Activated CD4-positive, CD25-positive, alpha-beta regulatory T cell treated with anti-CD3 and anti-CD28 coated beads, Interleukin-2, amount 50 U/mL, for 72 hours (primary cell): ENCODE results near the gene TAF1B.
"Not testable (repeated sequence)": the region's sequence is repeated elsewhere in the genome, so short reads cannot be mapped to it uniquely, and the experiment has no call there.

Experiments used
- DNase-seq: peaks from one replicate; pipeline ENCODE4 v3.0.0; 2021

The TAF1B gene

DNA sequence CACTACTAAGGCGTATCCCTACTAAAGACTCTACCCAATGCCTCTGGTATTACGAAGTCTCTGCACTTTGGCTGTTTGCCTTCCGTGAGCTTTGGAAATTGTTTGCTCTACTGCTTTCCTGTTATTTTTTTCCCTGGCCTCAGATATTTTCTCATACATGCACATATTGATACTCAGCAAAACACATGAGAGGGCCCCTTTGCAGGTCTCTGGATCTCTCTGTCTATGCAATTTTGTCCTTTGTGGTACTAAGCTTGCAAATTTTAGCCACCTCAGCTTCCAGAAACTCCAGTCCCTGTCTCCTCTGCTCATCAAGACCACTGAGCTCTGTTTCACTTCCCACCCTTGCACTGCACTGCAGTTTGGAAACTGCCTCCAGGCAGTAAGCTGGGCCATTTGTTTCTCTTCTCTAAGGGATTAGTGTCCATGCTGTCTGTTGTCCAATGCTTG, 46.6 kb downstream of the TAF1B start:
- DNase-seq = no peak

GRCh38 chr2:9892236-9892635, 49.0 kb downstream of the TAF1B start:
- DNase-seq = no peak

- DNase-seq = no peak
Measured at GRCh38 chr2:9895669-9896590, 52.7 kb downstream of the TAF1B start.

- DNase-seq = peak; percentile 32
Measured at GRCh38 chr2:9897331-9897737, 54.1 kb downstream of the TAF1B start.

- no peak for DNase-seq
Measured at GRCh38 chr2:9897846-9898245, 54.6 kb downstream of the TAF1B start.

DNA sequence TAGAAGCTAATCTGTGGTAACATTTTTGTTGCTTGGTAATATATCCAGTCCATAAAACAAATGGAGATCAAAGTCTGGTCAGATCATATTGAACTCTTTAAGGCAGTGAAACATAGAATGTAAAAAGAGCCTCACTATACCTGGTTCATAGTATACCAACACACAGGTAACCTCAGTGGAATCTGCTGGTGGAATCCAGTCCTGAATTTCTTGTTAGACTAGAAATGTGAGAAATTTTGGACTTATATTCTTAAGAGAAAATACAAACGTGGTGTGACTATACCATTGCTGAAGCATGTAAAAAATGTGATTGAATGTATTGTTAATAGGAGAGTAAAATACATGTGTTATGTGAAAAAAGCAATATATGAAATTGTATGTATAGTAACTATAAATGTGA, 62.1 kb downstream of the TAF1B start:
- DNase-seq = no peak

- DNase-seq = no peak
Measured at GRCh38 chr2:9907402-9907801, 64.1 kb downstream of the TAF1B start.

GRCh38 chr2:9908639-9909038, 65.4 kb downstream of the TAF1B start:
- DNase-seq = no peak

GRCh38 chr2:9909106-9909505, 65.8 kb downstream of the TAF1B start:
- DNase-seq = no peak

DNA sequence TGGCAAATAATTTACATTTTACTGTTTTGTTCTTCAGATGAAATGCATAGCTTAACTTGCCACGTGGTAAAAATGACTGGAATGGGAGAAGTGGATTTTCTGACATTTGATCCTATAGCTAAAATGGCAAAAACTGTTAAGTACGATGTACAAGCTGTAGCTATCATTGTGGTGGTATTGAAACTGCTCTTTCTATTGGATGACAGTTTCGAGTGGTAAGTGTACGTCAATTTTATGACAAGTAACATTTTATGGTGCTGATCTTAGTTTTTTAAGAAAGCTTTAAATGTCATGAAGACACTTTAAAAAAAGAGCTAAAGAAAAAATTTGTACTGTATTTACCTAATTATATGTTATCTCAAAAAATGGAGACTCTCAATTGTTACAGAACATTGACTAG, 67.4 kb downstream of the TAF1B start:
- DNase-seq = no peak

DNA sequence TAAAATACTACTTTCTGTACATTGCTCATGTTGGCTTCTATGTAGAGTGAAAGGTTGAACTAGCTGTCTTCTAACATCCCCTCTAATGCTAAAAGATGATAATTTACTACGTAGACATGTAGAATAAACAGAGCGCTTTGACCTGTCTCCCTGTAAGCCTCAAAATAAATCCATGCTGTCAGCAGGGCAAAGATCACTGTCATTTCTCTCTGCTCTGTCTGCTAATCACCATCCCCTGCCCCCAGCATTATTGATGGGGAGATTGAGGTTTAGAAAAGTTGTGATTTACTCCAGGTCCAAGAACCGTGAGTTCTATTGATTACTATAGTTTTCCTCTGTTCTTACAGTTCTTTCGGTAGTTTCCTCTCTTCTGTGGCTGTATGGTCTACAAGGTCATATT, 69.2 kb downstream of the TAF1B start:
- no peak for DNase-seq

- peak; percentile 48 for DNase-seq
Measured at GRCh38 chr2:9914384-9915065, 71.3 kb downstream of the TAF1B start.

GRCh38 chr2:9918275-9918674, 75.0 kb downstream of the TAF1B start:
- no peak for DNase-seq

GRCh38 chr2:9919512-9919911, 76.2 kb downstream of the TAF1B start:
- no peak for DNase-seq

- DNase-seq = not testable (repeated sequence)
Measured at GRCh38 chr2:9927020-9927419, 83.7 kb downstream of the TAF1B start.

GRCh38 chr2:9937258-9937657, 94.0 kb downstream of the TAF1B start:
- no peak for DNase-seq

DNA sequence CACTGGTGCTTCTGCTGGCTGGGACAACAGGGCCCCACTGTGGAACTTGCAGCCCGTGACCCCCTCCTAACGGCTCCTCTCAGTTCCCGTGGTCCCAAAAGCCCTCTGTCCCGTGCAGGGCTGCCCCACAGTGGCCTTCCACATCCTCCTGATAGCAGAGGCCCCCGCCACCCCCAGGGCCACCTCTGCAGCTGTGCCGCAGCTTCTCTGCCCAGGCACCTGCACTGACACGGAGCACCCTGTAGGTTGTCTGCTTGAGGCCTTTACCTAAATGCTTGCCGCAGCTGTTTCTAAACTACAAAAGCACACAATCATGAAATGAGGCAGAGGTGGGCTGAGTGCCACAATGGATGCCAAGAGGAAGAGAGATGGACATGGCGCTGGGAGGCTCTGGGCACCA, 94.7 kb downstream of the TAF1B start:
- no peak for DNase-seq

DNA sequence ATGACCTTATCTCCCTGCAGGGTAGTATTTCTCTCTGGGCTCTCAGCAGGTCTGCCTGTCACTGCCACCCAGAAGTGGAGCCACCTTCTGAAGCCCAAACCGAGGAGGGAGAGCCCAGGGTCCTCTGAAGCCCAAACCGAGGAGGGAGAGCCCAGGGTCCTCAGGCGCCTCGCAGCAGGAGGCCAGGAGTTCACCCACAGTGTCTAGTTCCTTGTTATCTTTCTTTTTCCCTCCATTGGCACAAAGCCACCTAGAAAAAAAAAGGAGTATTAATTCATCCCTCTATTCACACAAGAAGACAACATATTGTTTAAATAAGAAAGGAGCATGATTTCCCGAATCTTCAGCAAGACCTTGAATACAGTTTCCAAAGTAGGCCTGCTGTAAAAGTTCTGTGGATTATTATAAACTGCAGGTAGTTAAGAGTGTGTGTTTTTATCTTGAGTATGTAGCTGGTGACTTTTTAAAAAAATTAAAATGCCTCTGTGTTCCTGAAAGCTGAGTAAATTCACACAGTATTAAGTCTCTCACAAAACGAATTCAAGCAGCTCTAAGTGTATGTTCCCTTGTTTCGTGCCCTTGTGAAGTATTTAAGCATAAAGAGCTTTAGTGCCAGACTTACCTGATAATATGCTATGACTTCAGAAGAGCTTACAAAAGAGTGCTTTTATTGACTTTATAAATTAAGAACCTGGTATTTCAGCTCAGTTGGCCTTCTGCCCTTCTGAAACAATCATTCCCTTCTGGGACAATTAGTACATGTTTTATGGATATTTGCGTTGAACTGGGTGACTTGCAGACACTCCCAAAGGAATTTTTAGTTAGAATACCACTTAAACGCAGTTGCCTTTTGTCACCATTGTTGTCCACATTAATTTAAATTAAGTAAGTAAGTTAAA, 96.6 kb downstream of the TAF1B start:
- DNase-seq = no peak

DNA sequence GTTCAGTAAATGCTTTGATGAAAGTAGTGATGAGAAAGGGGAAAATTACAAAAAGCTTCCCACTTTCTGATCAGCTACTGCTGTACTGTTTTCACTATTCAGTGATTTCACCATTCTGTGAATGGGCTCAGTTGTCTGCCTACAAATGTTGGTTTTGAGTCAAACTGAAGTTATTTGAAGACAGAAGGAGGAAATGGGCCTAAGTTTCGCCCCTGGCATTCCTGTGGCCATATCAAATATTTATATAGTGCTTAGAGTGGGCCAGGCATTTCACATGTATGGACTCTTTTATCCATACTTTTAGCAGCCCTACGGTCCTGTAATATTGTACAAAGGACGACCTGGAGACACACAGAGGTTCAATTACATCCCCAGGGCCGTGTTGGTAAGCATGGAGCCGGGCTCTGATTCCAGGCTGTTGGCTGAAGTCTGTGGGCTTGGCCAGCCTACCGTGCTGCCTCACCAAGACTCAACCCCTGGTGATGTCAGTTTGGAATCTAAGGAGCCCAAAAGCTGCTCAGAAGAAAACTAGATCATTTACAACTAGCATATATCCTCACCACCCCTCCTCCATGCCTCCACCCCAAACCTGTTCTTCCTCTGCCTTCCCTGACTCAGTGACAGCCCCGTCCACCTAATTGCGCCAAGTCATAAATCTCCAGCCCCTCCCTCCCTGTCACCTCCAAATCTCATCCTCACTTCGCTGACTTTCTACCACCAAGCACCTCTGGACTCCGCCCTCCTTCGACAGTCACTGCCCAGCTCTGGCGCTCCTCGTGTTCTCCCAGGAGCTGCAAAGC, 98.1 kb downstream of the TAF1B start:
- DNase-seq = no peak

DNA sequence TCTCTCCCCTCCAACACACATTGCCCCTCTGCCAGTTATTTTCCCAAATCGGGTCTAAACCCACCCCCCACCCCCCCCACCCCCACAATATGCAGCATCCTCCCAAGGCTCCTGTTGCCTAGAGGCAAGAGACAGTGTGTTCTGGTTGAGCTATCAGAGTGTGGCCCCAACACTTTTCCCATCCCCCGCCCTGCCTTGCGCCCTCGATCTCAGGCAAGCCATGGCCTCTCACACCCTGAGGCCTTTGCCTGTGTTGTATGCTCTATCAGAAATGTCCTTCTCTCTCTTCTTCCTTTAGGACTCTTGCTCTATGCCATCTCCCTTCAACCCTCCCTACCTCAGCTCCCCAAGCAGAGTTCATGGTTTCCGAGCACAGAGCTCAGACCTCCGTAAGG, 98.7 kb downstream of the TAF1B start:
- no peak for DNase-seq

DNA sequence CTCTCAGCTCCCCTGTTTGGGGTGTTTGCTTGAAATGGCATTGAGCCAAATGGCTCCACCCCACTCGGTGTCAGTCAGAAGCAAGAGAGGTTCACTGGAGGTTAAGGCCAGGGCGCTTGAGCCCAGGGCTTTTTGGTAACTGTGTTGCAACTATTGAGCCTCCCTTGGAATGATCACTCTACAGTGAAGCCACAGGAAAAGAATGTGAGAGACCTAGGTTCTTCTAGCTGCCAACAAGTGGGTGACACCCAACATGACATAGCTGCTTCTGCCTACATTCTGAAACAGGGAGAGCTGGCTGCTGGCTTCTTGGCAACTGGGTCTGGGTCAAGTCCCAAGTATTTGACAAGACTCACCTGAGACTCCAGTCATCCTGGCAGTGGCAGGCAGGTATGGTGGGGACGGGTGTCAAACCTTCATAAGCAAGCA, 101.1 kb downstream of the TAF1B start:
- DNase-seq = no peak

GRCh38 chr2:9945596-9945995, 102.3 kb downstream of the TAF1B start:
- no peak for DNase-seq
